GM19351 (cell line): ENCODE data around the gene OR1I1.
"Not testable (repeated sequence)": the region's sequence is repeated elsewhere in the genome, so short reads cannot be mapped to it uniquely, and the experiment has no call there.

Experiments used
- ATAC-seq: cut with Tn5 transposase; IDR thresholded peaks from one replicate; pipeline ENCODE4 v1.9.1; 2021; ENCODE audit warnings: mild to moderate bottlenecking, moderate library complexity; ENCODE audit not compliant: unreplicated experiment

Gene OR1I1

DNA sequence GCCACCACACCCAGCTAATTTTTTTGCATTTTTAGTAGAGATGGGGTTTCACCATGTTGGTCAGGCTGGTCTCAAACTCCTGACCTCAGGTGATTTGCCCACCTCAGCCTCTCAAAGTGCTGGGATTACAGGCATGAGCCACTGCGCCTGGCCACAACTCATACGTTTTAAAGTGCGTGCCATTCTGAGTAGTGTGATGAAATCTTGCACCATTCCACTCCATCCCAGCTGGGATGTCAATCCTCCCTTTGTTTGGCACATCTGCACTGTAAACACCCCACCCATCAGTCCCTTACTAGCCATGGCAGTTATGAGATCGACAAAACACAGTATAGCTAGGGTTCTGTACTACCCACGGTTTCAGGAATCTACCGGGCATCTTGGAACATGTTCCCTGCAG lies 16.0 kb downstream of the OR1I1 start:
- not testable (repeated sequence) for ATAC-seq

DNA sequence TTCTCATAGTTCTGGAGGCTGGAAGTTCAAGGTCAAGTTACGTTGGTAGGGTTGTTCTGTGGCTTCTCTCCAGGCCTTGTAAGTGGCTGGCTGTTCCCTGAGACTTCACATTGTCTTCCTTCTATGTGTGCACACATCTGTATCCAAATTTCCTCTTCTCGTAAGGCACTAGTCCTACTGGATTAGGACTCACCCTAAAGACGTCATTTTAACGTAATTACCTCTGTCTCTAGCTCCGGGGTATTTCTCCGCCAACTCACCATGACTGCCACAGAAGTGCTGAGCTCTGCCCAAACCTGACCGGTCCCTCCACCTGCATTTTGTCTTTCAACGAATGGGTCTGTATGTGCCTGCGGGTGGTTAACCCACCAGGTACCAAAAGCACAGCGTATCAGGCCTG lies 16.4 kb downstream of the OR1I1 start:
- no peak for ATAC-seq

DNA sequence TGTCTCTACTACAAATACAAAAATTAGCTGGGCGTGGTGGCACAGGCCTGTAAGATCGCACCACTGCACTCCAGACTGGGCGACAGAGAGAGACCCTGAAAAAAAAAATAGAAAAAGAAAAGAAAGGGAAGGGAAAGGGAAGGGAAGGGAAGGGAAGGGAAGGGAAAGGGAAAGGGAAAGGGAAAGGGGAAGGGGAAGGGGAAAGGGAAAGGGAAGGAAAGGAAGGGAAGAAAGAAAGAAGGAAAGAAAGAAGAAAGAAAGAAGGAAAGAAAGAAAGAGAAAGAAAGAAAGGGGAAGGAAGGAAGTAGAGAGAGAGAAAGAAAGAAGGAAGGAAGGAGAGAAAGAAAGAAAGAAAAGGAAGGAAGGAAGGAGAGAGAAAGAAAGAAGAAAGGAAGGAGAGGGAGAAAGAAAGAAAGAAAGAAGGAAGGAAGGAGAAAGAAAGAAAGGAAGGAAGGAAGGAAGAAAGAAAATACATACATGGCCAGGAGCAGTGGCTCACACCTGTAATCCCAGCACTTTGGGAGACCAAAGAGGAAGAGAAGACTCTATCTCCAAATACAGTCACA lies 17.1 kb downstream of the OR1I1 start:
- ATAC-seq = no peak

DNA sequence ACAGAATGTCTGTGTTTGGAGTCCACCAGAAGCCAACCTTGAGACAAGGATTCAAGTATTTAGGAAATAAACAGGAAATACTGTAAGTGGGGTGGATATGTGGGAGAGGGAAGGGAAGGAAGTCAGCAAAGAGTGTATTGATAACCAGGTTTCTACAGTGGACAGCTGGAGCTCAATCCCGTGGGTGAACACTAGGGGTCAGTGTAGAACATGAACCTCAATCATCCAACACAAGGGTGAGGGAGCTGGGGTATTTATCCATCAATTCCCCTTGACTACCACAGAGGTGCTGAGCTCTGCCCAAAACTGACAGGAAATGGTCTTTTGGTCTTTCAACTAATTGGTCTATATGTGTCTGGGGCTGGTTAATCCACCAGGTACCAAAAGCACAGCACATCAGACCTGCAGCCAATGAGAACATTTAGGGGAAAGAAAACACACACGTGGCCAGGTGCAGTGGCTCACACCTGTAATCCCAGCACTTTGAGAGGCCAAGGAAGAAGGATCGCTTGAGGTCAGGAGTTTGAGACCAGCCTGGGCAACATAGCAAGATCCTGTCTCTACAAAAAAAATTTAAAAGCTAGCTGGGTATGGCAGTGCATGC lies 19.6 kb downstream of the OR1I1 start:
- no peak for ATAC-seq

DNA sequence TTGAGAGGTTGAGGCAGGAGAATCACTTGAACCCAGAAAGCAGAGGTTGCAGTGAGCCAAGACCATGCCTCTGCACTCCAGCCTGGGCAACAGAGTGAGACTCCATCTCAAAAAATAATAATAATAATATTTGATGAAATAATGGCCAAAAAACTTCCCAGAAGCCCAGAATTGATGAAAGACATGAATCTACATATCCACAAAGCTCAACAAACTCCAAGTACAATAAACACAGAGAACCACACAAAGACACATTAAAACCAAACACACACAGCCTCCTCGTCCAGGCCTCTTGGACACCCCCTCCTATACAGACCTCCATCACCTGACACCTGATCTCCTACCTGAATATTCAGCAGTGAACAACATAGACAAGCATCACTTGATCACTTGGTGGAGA lies 22.0 kb downstream of the OR1I1 start:
- no peak for ATAC-seq

DNA sequence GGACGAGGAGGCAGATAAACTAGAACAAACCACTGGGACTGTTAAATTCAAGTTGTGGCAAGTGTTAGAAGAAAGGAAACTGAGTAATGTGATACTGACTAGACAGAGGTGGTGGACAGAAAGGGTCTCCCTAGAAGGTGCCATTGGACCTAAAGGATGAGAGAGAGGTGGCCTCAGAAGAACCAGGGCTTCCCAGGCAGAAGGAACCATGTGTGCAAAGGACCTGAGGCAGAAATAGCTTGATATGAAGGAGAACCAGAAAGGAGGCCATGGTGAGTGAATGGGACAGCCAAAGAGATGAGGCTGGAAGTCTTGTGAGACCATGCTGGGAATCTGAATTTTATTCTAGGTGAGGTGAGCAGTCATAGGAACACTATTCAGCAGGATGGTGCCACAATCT lies 22.4 kb downstream of the OR1I1 start:
- no peak for ATAC-seq

DNA sequence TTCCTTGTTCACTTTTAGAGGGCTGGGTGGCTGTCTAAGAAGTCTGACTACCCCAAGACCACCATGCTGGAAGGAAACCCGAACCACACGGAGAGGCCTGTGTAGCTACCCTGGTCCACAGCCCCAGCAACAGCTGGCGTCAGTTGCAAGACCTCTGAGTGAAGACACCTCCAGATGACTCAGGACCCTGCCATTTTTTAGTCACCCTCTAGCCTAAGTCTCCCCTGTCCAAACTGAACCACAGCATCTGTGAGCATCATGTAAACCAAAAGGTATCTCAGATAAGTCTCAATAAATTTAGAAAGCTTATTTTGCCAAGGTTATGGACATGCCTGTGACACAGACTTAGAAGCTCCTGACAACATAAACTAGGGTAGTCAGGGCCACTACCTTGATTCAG lies 23.0 kb downstream of the OR1I1 start:
- no peak for ATAC-seq

DNA sequence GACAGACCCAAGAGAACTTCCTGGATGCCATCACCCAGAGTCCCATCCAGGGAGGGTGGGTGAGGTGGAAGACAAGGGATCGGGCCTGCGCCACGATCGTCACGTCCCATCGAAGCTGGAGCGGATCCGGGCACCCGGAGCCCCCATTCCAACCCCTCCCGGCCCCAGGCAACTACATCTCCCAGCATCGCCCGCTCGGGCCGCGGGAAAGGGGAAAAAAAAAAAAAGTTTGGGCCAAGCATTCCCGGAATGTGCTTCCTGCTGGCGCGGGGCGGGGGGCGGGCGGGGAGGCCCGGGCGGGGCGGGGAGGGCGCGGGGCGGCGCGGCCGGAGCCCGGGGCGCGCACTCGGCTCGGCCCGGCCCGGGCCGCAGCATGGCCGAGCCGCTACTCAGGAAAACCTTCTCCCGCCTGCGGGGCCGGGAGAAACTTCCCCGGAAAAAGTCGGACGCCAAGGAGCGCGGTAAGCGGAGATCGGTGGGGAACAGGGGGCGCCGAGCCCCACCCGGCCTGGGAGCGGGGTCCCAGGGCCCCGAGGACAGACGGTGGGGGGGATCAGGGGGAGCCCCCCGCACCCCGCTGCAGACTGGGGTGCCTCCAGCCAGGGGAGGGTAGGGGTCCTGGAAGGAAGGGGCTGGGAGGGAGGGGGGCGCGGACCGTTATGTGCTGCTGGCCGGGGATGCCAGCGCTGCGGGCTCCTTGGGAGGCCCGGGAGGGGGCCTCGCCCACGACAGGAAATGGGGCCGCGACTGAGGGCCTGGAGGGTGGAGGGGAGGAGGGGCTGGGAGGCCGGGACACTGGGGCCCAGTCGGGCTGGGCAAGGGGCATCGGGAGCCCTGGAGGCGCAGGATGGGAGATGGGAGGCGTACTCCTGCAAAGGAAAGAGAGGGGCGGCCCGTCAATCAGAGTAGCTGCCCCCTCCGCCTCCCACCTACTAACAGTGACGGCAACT lies 25.3 kb downstream of the OR1I1 start, which contains the start of gene SYDE1:
TSS of gene SYDE1 (plus strand) at position 341 of the 950 bp plus-strand sequence. CDS start at position 374, 33 bp downstream.
- no peak for ATAC-seq

DNA sequence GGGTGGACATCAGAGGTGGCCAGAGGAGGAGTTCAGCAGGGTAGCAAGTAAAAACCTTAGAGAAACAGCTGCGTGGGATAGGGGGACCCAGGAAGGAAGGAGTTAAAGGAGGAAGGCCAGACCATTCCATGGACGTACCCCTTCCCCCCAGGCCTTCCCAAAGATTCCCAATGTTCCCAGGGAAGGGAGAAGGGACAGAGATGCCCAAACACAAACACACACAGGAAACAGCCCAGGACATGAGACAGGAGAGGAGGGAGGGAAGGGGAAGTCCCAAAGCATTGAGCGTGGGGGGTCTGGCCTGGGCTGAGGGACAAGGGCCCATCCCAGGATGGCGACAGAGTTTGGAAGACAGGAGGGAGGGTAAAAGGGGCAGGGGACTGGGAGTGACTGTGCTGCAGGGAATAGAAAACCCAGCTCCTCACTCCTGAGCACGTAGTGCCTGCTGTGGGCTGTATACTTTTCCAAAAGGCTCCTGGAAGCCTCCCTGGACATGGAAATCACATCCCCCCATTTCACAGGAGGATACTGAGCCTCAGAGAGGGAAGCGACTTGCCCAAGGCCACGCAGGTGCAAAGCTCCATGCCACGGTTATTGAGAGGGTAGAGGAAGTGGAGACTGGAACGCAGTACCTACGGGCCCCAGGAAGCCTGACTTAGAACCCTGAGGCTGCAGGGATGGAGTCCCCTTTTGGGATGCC lies 26.3 kb downstream of the OR1I1 start:
- ATAC-seq = no peak

DNA sequence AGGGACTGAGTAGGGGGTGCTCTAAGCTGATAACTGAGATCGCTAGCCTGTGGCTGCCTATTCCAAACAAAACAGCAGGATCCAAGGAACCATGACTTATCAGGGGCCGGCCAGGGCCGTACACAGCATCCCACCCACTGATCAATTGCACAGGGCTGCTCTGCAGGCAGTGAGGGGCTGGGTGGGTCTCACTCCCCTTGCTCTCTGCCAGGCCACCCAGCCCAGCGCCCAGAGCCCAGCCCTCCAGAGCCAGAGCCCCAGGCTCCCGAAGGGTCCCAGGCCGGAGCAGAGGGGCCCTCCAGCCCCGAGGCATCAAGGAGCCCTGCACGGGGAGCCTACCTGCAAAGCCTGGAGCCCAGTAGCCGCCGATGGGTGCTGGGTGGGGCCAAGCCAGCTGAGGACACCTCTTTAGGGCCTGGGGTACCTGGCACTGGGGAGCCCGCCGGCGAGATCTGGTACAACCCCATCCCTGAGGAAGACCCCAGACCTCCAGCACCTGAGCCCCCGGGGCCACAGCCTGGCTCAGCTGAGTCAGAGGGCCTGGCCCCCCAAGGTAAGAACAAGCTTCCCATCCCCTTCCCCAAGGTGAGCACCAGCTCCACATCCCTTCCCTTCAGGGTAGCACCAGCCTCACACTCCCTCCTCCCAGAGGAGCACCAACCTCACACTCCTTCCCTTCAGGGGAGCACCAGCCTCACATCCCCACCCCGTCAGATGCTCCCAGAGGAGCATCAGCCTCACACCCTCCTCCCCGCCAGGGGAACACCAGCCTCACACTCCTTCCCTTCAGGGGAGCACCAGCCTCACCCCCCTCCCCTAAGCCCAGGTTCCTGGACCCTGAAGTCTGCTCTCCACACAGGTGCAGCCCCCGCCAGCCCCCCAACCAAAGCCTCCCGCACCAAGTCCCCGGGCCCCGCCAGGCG lies 27.1 kb downstream of the OR1I1 start:
- no peak for ATAC-seq

DNA sequence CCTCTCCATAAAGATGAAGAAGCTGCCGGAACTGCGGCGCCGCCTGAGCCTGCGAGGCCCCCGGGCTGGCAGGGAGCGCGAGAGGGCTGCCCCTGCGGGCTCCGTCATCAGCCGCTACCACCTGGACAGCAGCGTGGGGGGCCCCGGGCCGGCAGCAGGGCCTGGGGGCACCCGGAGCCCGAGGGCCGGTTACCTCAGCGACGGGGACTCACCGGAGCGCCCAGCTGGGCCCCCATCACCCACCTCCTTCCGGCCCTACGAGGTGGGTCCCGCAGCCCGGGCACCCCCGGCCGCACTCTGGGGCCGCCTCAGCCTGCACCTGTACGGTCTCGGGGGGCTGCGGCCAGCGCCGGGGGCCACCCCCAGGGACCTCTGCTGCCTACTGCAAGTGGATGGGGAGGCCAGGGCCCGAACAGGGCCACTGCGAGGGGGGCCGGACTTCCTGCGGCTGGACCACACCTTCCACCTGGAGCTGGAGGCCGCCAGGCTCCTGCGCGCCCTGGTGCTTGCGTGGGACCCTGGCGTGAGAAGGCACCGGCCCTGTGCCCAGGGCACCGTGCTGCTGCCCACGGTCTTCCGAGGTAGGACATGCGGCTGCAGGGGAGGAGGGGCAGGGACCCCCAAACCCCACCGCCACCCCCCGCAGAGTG lies 27.9 kb downstream of the OR1I1 start:
- ATAC-seq = no peak

DNA sequence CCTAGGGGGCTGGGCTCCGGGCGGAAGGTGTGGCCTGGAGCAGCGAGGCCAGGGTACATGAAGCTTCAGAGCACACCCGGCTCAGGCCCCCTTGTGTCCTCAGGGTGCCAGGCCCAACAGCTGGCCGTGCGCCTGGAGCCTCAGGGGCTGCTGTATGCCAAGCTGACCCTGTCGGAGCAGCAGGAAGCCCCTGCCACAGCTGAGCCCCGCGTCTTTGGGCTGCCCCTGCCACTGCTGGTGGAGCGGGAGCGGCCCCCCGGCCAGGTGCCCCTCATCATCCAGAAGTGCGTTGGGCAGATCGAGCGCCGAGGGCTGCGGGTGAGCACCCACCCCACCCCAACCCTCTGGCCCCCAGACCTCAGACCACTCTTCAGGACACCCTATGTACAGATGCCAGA lies 28.4 kb downstream of the OR1I1 start:
- ATAC-seq = no peak

DNA sequence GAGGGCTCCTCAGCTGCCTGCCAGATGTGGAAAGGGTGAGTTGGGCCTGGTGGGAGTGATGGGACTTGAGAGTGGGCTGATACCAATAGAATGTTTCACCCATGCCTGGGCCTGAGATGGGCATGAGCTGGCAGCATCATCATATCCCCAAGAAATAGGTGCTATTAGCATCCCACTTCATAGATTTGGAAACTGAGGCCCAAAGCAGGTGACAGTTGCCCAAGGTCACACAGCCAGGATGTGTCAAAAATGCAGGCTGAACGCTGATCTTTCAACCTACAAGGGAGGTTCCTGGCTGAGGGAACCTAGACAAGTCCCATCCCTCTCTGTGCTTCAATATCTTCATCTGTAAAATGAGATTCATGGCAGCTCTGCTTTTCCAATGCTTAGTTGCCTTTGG lies 29.7 kb downstream of the OR1I1 start:
- no peak for ATAC-seq

DNA sequence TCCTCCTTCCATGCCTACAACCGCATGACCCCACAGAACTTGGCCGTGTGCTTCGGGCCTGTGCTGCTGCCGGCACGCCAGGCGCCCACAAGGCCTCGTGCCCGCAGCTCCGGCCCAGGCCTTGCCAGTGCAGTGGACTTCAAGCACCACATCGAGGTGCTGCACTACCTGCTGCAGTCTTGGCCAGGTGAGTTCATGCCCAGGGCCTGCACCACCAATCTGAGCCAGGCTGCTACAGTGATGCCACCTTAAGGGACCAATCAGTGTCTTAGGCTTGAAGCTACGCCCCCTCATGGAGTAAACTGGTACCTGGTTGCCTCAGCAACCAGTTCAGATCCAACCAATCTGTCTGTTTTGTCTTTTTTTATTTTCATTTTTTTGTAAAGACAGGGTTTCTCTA lies 30.4 kb downstream of the OR1I1 start:
- ATAC-seq = no peak

DNA sequence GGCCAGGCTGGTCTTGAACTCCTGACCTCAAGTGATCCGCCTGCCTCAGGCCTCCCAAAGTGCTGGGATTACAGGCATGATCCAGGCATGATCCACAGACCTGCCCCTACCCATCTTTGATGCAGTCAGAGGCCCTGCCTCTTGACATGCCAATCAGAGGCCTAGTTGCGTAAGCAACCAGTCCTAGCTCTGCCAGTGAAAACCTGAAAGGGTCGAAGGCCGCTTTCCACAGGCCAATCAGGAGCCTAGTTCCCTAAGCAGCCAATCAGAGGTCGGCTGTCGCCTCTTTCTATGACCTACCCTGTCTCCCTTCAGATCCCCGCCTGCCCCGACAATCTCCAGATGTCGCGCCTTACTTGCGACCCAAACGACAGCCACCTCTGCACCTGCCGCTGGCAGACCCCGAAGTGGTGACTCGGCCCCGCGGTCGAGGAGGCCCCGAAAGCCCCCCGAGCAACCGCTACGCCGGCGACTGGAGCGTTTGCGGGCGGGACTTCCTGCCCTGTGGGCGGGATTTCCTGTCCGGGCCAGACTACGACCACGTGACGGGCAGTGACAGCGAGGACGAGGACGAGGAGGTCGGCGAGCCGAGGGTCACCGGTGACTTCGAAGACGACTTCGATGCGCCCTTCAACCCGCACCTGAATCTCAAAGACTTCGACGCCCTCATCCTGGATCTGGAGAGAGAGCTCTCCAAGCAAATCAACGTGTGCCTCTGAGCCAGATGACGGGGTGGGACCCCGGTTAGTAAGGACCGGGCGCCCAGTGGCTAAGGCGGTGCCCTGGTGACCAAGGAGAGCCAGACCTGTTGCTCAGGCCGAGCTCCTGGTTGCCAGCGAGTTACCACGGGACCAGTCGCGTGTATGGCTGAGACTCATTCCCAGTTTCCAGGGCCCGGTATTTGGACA lies 31.5 kb downstream of the OR1I1 start:
- no peak for ATAC-seq

DNA sequence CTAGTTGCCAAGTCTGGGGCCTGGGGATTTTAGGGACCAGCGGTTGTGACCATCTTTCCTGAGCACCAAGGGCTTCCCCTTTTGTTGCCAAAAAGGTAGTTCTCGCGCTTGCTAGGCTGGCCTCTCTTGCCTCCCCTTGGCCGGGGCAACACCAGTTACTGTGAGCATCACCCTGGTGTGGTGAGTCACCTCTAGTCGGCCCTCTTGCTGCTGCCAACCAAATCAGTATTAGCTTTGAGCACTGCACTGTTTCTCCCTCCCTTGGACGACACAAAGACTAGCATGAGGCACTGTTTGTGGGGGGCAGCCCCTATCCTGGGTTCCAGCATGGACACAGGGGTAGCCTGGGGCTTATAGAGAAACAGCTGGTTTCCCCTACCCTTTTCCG lies 32.1 kb downstream of the OR1I1 start:
- no peak for ATAC-seq

DNA sequence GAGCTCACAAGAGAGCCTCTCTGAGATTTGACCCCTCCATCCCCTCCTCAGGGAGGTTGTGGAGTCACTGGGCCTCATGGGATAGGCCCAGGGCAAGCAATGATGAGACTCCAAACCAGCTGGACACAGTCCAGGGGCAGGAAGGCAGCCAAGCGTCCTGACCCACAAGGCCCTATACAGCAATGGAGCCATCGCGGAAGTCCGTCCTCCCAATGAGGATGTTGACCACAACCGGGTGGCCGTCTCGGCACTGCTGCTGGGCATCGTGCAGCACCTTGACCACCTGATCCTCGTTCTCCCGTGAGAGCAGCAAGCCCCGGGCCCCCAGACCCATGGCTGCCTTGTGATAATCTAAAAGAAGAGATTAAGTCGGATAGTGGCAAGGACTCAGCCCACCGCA lies 33.1 kb downstream of the OR1I1 start:
- ATAC-seq = no peak

DNA sequence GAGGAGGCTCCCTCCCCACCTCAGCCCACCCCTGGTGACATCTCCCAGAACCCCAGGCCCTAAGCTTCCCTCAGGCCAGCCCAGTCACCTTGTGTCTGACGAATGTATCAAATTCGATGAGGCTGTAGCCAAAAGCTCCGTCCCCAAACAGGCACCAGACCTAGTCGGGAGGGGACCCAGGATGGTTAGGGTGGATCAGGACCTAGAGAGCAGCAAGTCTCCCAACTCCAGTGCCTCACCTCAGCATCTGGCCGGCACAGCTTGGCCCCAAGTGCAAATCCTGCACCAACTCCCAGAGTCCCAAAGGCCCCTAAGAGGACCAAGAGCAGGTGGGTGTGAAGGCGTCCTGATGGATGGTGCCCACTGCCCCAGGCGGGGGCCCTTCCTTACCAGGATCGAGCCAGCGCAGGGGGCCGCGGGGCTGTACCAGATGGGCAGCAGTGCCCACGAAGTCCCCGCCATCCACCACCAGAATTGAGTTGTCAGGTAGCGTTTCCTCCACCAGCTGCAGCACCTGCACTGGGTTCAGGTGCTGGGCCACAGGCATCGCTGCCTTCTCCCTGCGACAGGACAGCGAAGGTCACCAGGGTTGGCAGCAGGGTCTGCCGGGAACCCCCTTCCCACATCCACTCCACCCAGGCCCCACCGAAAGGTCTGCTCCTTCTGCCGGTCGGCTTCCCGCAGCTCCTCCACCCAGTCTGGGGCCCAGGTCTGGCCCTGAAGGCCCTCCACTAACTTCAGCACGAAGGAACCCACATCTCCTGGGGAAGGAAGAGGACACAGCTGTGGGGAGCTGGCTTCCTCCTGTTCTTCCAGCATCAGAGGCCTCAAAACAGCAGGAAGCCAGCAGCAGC lies 34.0 kb downstream of the OR1I1 start:
- ATAC-seq = no peak
